Motor neuron (in vitro differentiated cells): ENCODE data around the gene MCU. TPM values are rescaled to one million over a fixed set of nuclear protein-coding genes. Genes with fewer than 3 reads are reported as not detected.
"Not testable (repeated sequence)": the region's sequence is repeated elsewhere in the genome, so short reads cannot be mapped to it uniquely, and the experiment has no call there.

ENCODE experiments used
- ATAC-seq, 8 experiments: fragments of 200-7000 bp; cut with Tn5 transposase; replicated peaks in 6 of 8; 2 replicates each; pipeline ENCODE4 v1.8.0; 2021; ENCODE audit warnings: mild to moderate bottlenecking in 8 of 8, moderate library complexity in 8 of 8
- H3K27ac ChIP-seq, 2 donors: fragments of 250-450 bp; sonication (Bioruptor Pico); 2 replicates each; pipeline ENCODE4 v1.9.0; 2021; ENCODE audit warnings: antibody characterized with exemption in 2 of 2, mild to moderate bottlenecking in 2 of 2, moderate library complexity in 1 of 2
- H3K4me1 ChIP-seq, 2 donors: fragments of 250-450 bp; sonication (Bioruptor Pico); replicated peaks in 1 of 2; 2 replicates each; pipeline ENCODE4 v1.6.1; 2021; ENCODE audit warnings: antibody characterized with exemption in 2 of 2, mild to moderate bottlenecking in 2 of 2, moderate library complexity in 1 of 2
- H3K4me3 ChIP-seq, 5 donors: fragments of 250-450 bp; sonication (Bioruptor Pico); 2 replicates each; pipeline ENCODE4 v1.9.0; 2021; ENCODE audit warnings: antibody characterized with exemption in 5 of 5, mild to moderate bottlenecking in 5 of 5, moderate library complexity in 4 of 5
- WGBS, 10 experiments: fragments of 450-650 bp; shearing (Covaris generic); methylation state at CpG; one replicate each; pipeline ENCODE4 v1.0.0; 2022; 5-methylcytosine and 5-hydroxymethylcytosine counted together
- in situ Hi-C, 9 experiments: fragments of 400-800 bp; cut with MboI; loops; one replicate each; pipeline ENCODE4 v1.15.0; 2021; ENCODE audit warnings: low sequenced_read_pairs in 9 of 9, low pct_unique_long_range_greater_than_20kb in 2 of 9; ENCODE audit not compliant: unreplicated experiment in 9 of 9
- total RNA-seq, 8 experiments: library from RNA; unstranded; fragments of 300-600 nt; gene quantifications; 2 replicates each; pipeline versions ENCODE4 v1.2.3 to v1.2.4, GENCODE V29; 2022

MCU gene
- total RNA-seq, 8 experiments from 2014 or later = 10.5 to 26.8 (median 17.6) TPM

DNA sequence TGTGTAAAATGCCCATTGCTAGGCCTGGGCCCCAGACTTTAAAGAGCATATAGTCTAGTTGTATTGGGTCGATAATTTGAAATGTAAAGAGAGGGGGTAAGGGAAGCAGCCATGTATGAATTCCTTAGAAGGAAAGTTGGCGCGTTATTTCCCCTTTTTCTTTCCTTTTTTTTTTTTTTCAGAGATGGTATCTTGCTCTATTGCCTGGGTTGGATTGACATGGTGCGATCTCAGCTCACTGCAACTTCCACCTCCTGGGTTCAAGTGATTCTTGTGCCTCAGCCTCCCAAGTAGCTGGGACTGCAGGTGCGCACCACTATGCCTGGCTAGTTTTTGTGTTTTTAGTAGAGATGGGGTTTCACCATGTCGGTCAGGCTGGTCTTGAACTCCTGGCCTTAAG lies 45.4 kb downstream of the MCU start:
- H3K27ac ChIP-seq, in situ Hi-C loops, H3K4me3 ChIP-seq, ATAC-seq: not testable (repeated sequence)
- H3K4me1 ChIP-seq = peaks cover 6 to 15% of the 10 kb centered on the region in 2 donors
- 80 to 100% (median 100%) methylated on average over 1 to 5 of the region's 6 CpGs for WGBS, 10 experiments

DNA sequence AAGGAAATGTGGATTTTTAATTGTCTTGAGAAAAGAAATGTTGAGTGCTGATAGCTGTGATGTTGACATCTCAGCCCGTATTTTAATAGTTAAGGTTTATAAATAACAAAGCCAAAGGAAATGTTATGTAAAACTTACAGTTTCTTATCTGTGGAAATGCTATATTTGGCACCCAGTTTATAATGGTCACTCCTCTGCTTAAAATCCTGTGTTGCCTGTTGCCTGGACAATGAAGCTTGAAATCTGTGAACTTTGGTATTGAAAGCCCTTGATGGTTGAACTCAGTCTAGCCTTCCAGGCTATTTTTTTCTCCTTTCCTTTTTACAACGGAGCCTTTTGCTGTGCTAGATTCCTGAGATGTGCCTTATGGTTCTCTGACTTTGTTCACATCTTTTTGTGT lies 46.5 kb downstream of the MCU start:
- in situ Hi-C loops = no loop called here
- H3K4me3 ChIP-seq = no peak overlapping the region

DNA sequence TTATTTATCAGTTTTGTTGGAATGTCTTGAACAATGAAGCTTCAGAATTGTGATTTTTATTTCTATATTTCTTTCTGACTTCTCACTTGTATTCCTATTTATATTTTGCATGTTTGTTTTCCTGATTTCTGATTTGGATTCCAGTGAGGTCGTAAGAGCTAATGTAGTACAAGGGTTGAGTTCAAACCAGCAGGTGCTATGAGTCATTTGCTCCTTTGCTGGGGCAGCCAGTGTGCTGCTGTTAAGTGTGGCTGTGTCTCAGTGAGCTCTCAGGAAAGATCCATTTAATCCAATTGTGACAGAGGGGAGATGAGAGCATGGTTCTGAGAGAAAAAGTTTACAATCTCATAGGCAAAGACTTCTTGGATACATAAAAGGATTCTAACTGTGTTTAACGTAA lies 48.6 kb downstream of the MCU start:
- ATAC-seq = peak in 2 of 8 experiments; percentile 68 to 71
- H3K4me3 ChIP-seq = no peak overlapping the region
- H3K4me1 ChIP-seq = peaks cover 6 to 15% of the 10 kb centered on the region in 2 donors
- in situ Hi-C loops = no loop called here
- no peak overlapping the region for H3K27ac ChIP-seq
- 60 to 100% (median 89%) methylated on average over 1 to 2 of the region's 2 CpGs for WGBS, 10 experiments

More for the DNA sequence above, 46.5 kb downstream of the MCU start:
- ATAC-seq = peak in 4 of 8 experiments; percentile 28 to 61 (median 42)
- Histone ChIP-seq H3K4me1 (peaks cover 6 to 15% of the 10 kb centered on the region in 2 donors), H3K27ac (no peak overlapping the region)
- WGBS, 10 experiments = 0 to 100% (median 56%) methylated on average over 1 to 2 of the region's 2 CpGs

DNA sequence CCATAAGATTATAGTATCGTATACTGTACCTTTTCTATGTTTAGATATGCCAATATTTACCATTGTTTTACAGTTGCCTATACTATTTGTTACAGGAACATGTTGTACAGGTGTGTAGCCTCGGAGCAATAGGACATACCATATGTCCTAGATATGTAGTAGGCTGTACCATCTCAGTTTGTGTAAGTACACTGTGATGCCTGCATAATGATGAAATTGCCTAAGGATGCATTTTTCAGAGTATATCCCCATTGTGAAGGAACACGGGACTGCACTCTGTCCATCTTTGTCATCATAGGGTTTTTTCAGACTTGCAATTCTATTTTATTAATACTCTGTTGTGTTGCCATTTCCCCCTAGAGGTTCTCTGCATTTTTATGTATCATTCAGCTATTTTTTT lies 50.1 kb downstream of the MCU start:
- H3K4me1 ChIP-seq = peaks cover 0 to 11% of the 10 kb centered on the region in 2 donors
- in situ Hi-C loops = no loop called here
- H3K4me3 ChIP-seq = no peak overlapping the region
- WGBS, 10 experiments = 0 to 100% (median 90%) methylated on average over 1 to 3 of the region's 3 CpGs; no CpG with 5 or more reads in 1 of the 10 experiments
- peak in 1 of 8 experiments; percentile 61 for ATAC-seq
- H3K27ac ChIP-seq = no peak overlapping the region

DNA sequence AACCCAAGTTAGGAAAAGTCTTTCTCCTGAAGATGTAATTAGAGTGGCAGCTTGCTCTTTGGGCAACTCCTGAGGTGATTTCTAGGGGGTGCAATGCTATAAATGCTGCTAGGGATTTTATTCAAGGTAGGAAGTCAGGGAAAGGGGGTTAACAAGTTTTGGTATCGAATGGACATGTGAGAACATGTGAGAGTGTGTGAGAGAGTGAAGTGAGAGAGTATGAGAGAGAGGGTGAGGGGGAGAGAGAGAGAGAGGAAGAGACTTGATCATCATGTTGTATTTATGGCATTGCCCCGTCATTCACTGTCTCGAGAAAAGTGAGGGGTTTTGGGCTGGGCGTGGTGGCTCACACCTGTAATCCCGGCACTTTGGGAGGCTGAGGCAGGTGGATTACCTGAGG lies 50.9 kb downstream of the MCU start:
- H3K4me3 ChIP-seq = no peak overlapping the region
- WGBS, 10 experiments = 82 to 100% (median 99%) methylated on average over 1 to 5 of the region's 5 CpGs
- ATAC-seq = no peak
- no peak overlapping the region for H3K27ac ChIP-seq
- in situ Hi-C loops = no loop called here
- peaks cover 0 to 13% of the 10 kb centered on the region in 2 donors for H3K4me1 ChIP-seq

DNA sequence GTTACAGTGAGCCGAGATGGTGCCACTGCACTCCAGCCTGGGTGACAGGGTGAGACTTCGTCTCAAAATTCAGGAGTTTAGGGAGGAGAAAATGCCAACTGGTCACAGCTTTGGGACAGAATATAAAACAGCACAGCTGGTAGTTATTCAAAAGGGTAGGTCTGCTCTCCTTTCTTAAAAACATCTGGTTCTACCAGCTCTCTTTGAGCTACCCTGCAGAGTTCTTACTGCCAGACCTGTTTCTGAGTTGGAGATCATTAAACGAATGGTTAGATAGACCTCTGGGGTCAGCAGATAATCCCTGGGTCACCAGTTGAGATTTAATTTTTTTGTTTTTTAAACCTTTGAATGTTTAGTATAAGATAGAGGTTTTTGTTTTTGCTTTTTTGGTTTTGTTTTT lies 52.6 kb downstream of the MCU start:
- WGBS, 10 experiments = 0 to 100% (median 50%) methylated on average over 1 to 3 of the region's 3 CpGs; no CpG with 5 or more reads in 1 of the 10 experiments
- Histone ChIP-seq H3K4me1 (peaks cover 0 to 8% of the 10 kb centered on the region in 2 donors), H3K27ac (no peak overlapping the region), H3K4me3 (no peak overlapping the region)
- ATAC-seq = no peak
- in situ Hi-C loops = no loop called here

DNA sequence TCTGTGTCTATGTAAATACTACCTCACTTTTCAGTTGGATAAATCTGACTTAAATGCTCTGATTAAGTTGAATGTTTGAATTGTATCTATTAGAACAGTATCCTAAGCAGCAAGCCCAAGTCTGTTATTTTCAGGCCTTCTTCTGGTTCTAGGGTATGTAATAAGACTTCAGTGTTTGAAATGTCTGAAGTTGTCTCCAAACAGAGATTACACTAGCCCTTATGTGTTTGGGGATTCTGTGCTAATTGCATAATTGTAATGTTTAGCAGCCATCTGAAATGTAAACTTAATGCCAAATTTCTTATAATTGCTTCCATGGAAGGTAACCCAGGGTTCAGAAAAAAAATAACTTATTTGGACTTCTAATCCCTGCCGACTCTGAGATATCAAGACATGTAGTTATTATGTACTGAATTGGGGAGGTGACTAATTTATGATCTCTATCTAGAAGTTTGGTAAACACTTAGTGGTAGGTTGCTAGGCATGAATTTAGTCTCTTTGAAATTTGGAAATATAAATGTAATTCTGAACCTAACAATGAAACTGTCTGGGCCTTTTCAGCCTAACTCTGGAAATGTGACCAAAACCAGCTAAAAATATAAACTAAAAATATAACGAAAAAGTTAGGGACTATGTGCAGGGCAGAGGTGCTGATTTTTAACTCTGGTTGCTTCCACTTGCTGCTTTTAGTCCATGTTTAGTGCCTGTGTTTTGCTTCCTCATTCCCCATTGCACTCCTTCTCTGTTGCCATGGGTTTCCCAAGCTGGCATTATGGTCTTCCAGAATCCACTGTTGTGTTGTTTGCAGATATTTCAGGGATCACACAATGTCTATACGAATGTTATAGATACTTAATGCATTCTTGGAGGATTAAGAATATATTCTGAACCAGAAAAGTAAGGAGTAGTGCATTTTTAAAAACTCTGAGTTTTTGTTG lies 54.8 kb downstream of the MCU start:
- Histone ChIP-seq H3K4me1 (peaks cover 0 to 8% of the 10 kb centered on the region in 2 donors), H3K27ac (no peak overlapping the region), H3K4me3 (no peak overlapping the region)
- ATAC-seq = peak in 5 of 8 experiments; percentile 26 to 91 (median 49)
- WGBS, 10 experiments = 4 to 100% (median 48%) methylated on average over 1 to 3 of the region's 3 CpGs; no CpG with 5 or more reads in 1 of the 10 experiments
- in situ Hi-C loops = no loop called here

DNA sequence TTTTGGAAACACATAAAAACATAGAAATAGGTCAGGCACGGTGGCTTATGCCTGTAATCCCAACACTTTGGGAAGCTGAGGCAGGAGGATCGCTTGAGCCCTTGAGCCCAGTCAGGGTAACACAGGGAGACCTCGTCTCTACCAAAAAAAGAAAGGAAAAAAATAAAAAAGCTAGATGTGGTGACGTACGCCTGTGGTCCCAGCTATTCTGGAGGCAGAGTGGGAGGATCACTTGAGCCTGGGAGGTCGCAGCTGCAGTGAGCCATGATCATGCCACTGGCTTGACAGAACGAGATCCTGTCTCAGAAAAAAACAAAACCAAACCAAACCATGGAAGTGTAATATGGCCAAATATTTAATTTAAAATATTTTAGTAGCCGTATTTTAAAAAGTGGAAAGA lies 55.6 kb downstream of the MCU start:
- Histone ChIP-seq H3K27ac (no peak overlapping the region), H3K4me3 (no peak overlapping the region), H3K4me1 (peaks cover 0 to 8% of the 10 kb centered on the region in 2 donors)
- in situ Hi-C loops = no loop called here
- WGBS, 10 experiments = 76 to 100% (median 94%) methylated on average over 3 to 8 of the region's 8 CpGs
- ATAC-seq = no peak

DNA sequence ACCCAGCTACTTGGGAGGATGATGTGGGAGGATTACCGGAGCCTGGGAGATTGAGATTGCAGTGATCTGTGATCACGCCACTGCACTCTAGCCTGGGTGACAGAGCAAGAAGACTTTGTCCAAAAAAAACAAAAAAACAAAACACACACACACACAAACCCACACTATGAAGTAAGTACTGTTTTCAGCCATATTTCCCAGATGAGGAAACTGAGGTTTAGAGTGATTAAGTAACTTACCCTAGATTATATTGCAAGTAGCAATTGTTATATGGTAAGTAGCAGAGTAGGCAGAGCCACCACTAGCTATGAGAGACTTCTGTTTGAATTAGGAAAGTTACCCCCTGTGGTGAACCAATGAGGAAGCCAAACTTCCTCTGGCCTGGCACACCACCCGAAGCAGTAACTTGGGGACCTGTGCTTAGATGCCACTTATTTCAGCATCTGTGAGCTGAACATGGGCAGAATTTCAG lies 61.9 kb downstream of the MCU start:
- in situ Hi-C loops = no loop called here
- 60 to 96% (median 80%) methylated on average over 1 to 3 of the region's 3 CpGs; no CpG with 5 or more reads in 1 of the 10 experiments for WGBS, 10 experiments
- H3K4me3 ChIP-seq = no peak overlapping the region
- ATAC-seq = no peak
- no peak overlapping the region for H3K27ac ChIP-seq
- H3K4me1 ChIP-seq = peaks cover 6 to 16% of the 10 kb centered on the region in 2 donors

DNA sequence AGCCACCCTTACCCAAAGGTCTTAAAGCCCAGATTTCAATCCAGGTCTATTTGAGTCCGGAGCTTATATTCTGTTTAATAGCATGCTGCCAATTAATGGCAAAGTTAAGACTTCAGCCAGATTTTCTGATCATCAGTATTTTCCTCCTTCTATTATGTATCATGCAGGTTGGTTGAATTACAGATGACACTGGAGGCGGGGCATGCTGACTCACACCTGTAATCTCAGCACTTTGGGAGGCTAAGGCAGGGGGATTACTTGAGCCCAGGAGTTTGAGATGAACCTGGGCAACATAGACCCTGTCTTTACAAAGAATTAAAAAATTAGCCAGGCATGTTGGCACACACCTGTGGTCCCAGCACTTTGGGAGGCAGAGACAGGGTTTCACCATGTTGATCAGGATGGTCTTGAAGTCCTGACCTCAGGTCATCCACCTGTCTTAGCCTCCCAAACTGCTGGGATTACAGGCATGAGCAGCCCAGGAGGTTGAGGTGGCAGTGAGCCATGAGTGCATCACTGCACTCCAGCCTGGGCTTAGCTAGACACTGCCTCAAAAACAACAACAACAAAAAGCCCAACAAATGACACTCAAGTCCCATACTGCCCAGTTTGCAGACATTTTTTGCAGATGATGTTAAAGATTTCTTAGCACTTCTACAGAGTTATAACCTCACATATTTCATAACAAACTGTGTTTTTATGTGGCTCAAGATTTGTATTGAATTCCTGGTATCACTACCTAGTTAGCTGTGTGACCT lies 62.5 kb downstream of the MCU start:
- peaks cover 6 to 16% of the 10 kb centered on the region in 2 donors for H3K4me1 ChIP-seq
- H3K27ac ChIP-seq = no peak overlapping the region
- in situ Hi-C loops = no loop called here
- WGBS, 10 experiments = 90 to 100% (median 100%) methylated on average over 1 to 2 of the region's 2 CpGs; no CpG with 5 or more reads in 4 of the 10 experiments
- H3K4me3 ChIP-seq = no peak overlapping the region
- ATAC-seq = no peak

DNA sequence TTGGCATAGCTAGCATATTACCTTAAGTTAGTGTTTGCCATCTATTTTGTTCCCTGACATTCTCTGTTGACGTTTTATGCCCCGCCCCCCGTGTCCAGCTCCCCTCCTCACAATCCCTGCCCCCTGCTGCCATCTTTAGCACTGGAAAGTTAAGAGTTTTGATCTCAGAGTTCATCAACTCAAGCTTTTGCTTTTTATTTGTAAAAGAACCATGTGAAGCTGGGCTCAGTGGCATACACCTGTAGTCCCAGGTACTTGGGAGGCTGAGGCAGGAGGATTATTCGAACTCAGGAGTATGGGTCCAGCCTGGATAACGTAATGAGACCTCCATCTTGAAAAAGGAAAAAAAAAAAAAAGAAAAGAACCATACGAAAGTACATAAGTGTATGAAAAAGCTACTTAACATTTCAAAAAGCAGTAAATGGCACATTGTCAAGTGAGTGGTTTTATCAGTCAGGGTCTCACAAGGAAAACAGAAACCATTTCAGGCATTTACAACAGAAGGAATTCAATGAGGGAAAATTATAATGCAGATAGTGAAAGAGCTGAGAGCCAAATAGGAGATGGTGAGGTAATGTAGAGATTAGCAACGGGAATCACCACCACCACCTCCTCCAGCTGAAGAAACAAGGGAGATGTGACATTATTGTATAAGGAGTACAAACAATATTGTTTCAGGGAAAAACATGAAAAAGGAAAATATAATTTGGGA lies 64.9 kb downstream of the MCU start:
- peak in 2 of 8 experiments; percentile 17 to 38 for ATAC-seq
- in situ Hi-C loops = no loop called here
- 37 to 95% (median 69%) methylated on average over 2 to 7 of the region's 7 CpGs for WGBS, 10 experiments
- Histone ChIP-seq H3K27ac (peak overlapping the region in 1 of 2 donors; percentile 27), H3K4me3 (no peak overlapping the region), H3K4me1 (peaks cover 6 to 16% of the 10 kb centered on the region in 2 donors)

DNA sequence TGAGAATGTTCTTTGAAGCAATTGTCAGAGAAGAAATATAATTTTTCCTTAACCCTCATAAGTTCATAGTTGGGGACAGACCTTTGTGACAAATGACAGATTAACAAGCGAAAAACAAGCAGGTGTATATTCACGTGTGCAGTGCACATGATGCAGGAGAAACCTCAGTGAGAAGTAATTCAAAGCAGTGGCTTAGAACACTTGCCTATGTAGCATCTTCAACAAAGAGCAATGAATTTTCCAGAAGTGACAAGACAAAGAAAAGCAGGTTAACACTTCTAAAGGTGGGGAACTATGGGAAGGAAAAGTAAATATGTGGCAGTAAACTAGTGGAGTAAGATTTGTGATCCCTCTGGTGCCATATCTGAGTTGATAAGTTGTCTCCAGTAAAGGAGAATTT lies 65.8 kb downstream of the MCU start:
- Histone ChIP-seq H3K27ac (peak overlapping the region in 1 of 2 donors; percentile 27), H3K4me3 (no peak overlapping the region), H3K4me1 (peaks cover 6 to 16% of the 10 kb centered on the region in 2 donors)
- 58 to 95% (median 82%) methylated on average over 1 to 2 of the region's 2 CpGs; no CpG with 5 or more reads in 2 of the 10 experiments for WGBS, 10 experiments
- ATAC-seq = no peak
- in situ Hi-C loops = no loop called here
